Bronchial epithelial cell (primary cell): ENCODE data around the gene C3orf70. TPM values are rescaled to one million over a fixed set of nuclear protein-coding genes. Genes with fewer than 3 reads are reported as not detected.

Source experiments
- DNase-seq: peaks from one replicate; pipeline ENCODE4 v3.0.0-alpha.2; 2010; ENCODE audit warnings: low read depth
- FAIRE-seq: peaks from 2 replicates; lab custom pipeline; 2011; peaks lifted over from hg19 to GRCh38; lab: Jason Lieb, UNC
- H3K27me3 ChIP-seq: 2 replicates; pipeline ENCODE4 v1.5.1; 2011; ENCODE audit warnings: low read length; ENCODE audit not compliant: control insufficient read depth, insufficient read depth
- H3K36me3 ChIP-seq: 2 replicates; pipeline ENCODE4 v1.5.1; 2011; ENCODE audit warnings: low read length; ENCODE audit not compliant: control insufficient read depth, insufficient read depth
- H3K4me3 ChIP-seq: 2 replicates; pipeline ENCODE4 v1.5.1; 2011; ENCODE audit warnings: mild to moderate bottlenecking, low read depth, low read length, control low read depth
- CTCF ChIP-seq: IDR thresholded peaks from 2 replicates; pipeline ENCODE4 v1.5.1; 2011; ENCODE audit warnings: mild to moderate bottlenecking, moderate library complexity, low read length, control low read depth, inconsistent platforms; ENCODE audit not compliant: insufficient read depth, severe bottlenecking
- total RNA-seq: library from RNA; depleted of rRNA; stranded (reverse); fragments of >200 nt; gene quantifications from 2 replicates; pipeline ENCODE4 v1.2.1, GENCODE V29; 2014

C3orf70 gene
- under 0.01 TPM in 1 of 2 replicates, not detected in the other for total RNA-seq

DNA sequence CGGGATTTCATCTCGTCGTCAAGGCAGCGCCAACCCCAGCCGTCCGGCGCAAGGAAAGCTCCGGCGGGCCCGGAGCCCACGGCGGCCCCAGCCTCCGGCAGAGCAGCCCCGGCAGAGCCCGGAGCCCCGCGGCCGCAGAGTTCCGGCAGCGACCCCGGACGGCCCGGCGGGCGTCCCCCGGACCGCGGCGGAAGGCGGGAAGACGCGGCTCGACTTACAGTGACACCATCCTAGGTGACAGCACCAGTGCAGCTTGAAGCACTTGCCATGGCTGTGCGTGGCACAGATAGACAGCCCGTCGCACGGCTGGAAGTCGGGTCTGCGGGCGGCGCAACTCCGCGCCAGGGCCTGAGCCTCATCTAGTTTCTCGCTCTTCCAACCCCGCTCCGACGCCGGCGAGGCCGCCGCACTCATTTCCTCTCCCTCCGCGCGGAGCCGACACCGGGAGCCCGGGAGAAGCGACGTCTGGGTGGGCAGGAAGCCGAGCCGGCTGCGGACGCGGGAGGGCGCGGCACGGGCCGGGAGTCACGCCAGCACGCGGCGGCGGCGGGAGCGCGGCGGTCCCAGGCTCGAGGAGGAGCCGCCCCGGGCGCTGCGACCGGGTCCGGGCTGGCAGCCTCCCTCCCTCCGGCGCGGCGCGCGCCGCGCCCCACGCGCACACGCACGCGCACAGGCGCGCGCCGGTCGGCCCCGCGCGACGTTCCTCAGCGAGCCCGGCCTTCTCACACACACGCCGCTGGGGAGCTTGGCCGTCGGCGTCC is at the start of gene C3orf70:
TSS of gene C3orf70 (minus strand) at position 651 of the 761 bp plus-strand sequence. CDS start at position 414, 237 bp downstream.
- no peaks in the 10 kb centered on the region for H3K36me3 ChIP-seq
- DNase-seq (peak; percentile 7), FAIRE-seq (no peak)
- no peak for TF ChIP-seq CTCF
- peaks cover 42% of the 10 kb centered on the region for H3K27me3 ChIP-seq
- peak within 1 kb of the TSS; percentile 35 for H3K4me3 ChIP-seq

- no peak for TF ChIP-seq CTCF
- DNase-seq = peak; percentile 99
- no peak overlapping the region for H3K4me3 ChIP-seq
- no peak for FAIRE-seq
- H3K36me3 ChIP-seq = peaks cover 2% of the 10 kb centered on the region
- no peaks in the 10 kb centered on the region for H3K27me3 ChIP-seq
These were observed 47.8 kb upstream of the C3orf70 start for GRCh38 chr3:185200639-185201038.

GRCh38 chr3:185199671-185200070 is 46.8 kb upstream of the C3orf70 start:
- no peak for DNase-seq
- no peak for FAIRE-seq
- Histone ChIP-seq H3K4me3 (no peak overlapping the region), H3K27me3 (no peaks in the 10 kb centered on the region), H3K36me3 (peaks cover 2% of the 10 kb centered on the region)
- TF ChIP-seq CTCF = no peak

DNA sequence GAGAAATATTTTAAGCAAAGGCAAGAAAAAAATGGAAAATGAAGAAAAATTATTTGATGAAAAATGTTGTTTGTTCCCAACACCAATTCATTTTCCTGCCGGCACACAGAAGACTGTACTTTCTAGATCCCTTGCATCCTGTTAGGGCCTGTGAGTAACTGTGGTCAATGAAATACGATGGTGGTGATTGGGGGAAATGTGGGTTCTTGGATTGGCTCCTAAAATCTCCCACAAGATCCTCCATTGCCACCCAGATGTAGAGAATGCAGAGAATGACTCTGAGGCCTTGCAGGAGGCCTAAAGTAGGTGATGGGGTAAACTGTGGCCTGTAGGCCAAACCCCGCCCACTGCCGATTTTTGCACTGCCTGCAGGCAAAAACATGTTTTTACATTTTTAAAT is 46.3 kb upstream of the C3orf70 start:
- no peak for FAIRE-seq
- H3K4me3 ChIP-seq = no peak overlapping the region
- no peak for TF ChIP-seq CTCF
- peaks cover under 1% of the 10 kb centered on the region for H3K36me3 ChIP-seq
- no peak for DNase-seq
- H3K27me3 ChIP-seq = no peaks in the 10 kb centered on the region

- DNase-seq (no peak), FAIRE-seq (no peak)
- TF ChIP-seq CTCF = no peak
These were observed 44.2 kb upstream of the C3orf70 start for GRCh38 chr3:185197068-185197467.

DNA sequence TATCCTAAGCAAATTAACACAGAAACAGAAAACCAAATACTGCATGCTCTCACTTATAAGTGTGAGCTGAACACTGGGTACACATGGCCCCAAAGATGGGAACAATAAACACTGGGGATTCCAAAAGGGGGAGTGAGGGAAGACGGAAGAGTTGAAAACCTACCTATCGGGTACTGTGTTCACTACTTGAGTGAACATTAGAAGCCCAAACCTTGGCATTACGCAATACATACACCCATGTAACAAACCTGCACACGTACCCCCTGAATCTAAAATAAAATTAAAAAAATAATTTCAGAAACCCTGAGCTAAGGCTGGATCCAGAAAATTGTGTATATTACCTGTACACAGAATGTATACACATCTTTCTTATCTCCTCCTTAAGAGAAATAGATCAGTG is 42.8 kb upstream of the C3orf70 start:
- TF ChIP-seq CTCF = no peak
- DNase-seq = no peak
- Histone ChIP-seq H3K27me3 (no peaks in the 10 kb centered on the region), H3K4me3 (no peak overlapping the region), H3K36me3 (no peaks in the 10 kb centered on the region)
- no peak for FAIRE-seq

More at GRCh38 chr3:185197068-185197467, 44.2 kb upstream of the C3orf70 start:
- H3K4me3 ChIP-seq = no peak overlapping the region
- no peaks in the 10 kb centered on the region for H3K36me3 ChIP-seq
- no peaks in the 10 kb centered on the region for H3K27me3 ChIP-seq
